ENCODE data around the gene SH3BGRL2.
"Not testable (repeated sequence)": the region's sequence is repeated elsewhere in the genome, so short reads cannot be mapped to it uniquely, and the experiment has no call there.

SH3BGRL2 gene

DNA sequence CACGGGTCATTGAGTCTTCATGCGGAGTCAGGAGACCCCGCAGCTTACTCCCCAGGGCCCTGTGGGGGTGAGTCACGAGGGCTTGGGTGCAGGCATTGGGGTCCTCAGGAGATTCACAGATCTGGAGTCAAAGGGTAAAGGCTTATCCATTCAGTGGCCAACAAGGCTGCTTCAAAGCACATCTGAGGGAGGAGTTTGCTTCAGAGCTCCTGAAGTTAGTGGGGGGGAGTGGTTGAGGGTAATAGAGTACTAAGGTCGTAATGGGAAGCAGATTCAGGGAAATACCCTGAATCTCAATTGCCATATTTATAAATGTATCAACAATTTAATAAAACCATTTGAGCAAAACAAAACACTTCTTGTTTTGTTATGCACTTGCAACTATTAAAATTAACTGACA lies 37.3 kb downstream of the SH3BGRL2 start:
- H3K9me3 ChIP-seq (ENCODE audit: control insufficient read depth in 2 of 2, low read length in 2 of 2), result no peaks in the 10 kb centered on the region
- H3K9ac ChIP-seq (ENCODE audit: low read depth in 1 of 2, low read length in 2 of 2), result peak overlapping the region in 1 of 2 donors; percentile 27
- H3K4me1 ChIP-seq (ENCODE audit: control insufficient read depth in 2 of 2, insufficient read depth in 2 of 2, low read length in 2 of 2), result peaks cover 3 to 48% of the 10 kb centered on the region in 2 donors
- H3K27me3 ChIP-seq (ENCODE audit: control insufficient read depth in 2 of 2, insufficient read depth in 2 of 2, low read length in 2 of 2), result no peaks in the 10 kb centered on the region
- H3K36me3 ChIP-seq (ENCODE audit: control insufficient read depth in 2 of 2, insufficient read depth in 2 of 2, low read length in 2 of 2), result no peaks in the 10 kb centered on the region
- no peak overlapping the region for H3K4me3 ChIP-seq (ENCODE audit: low read length in 2 of 2)
- H3K27ac ChIP-seq (ENCODE audit: low read depth in 2 of 2, low read length in 2 of 2), result peak overlapping the region; percentile 49 to 55

DNA sequence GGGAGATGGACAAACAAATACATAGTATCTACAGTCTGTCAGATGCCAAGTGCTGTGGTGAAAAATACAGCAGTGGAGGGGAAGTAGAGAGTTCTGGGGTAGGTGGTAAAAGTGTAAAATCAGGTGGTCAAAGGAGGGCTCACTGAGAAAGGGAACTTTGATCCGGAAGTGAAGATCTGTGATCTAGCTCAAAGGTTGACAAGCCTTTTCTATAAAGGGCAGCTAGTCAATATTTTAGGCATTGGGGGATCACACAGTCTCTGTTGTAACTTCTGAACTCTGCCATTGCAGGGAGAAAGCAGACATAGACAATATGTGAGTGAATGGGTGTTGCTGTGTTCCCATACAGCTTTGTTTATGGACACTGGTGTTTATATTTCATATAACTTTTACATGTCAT lies 38.6 kb downstream of the SH3BGRL2 start:
- no peaks in the 10 kb centered on the region for H3K27me3 ChIP-seq (ENCODE audit: control insufficient read depth in 2 of 2, insufficient read depth in 2 of 2, low read length in 2 of 2)
- peak overlapping the region; percentile 39 to 40 for H3K27ac ChIP-seq (ENCODE audit: low read depth in 2 of 2, low read length in 2 of 2)
- peaks cover 0 to 10% of the 10 kb centered on the region in 2 donors for H3K36me3 ChIP-seq (ENCODE audit: control insufficient read depth in 2 of 2, insufficient read depth in 2 of 2, low read length in 2 of 2)
- peaks cover 3 to 40% of the 10 kb centered on the region in 2 donors for H3K4me1 ChIP-seq (ENCODE audit: control insufficient read depth in 2 of 2, insufficient read depth in 2 of 2, low read length in 2 of 2)
- H3K9me3 ChIP-seq (ENCODE audit: control insufficient read depth in 2 of 2, low read length in 2 of 2), result no peaks in the 10 kb centered on the region
- no peak overlapping the region for H3K4me3 ChIP-seq (ENCODE audit: low read length in 2 of 2)
- H3K9ac ChIP-seq (ENCODE audit: low read depth in 1 of 2, low read length in 2 of 2), result peak overlapping the region in 1 of 2 donors; percentile 2

DNA sequence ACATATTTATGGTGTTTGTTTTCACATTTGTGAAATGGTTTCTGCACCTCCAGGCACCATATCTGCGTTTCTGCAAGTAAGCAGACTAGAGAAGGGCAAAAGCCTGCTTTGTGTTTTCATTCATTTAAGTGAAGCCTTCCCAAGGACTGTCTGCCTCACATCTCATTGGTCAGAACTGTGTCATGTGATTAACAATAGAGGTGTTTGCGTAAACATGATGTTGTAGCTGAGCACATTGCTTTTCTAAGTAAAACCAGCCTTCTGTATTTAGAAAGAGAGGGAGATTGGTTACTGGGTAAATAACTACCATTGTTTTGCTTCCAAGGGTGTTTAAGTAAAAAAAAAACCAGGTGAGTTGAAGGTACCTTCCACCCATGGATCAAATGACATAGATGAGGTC lies 39.7 kb downstream of the SH3BGRL2 start:
- Histone ChIP-seq H3K27ac (ENCODE audit: low read depth in 2 of 2, low read length in 2 of 2) (peak overlapping the region; percentile 84 to 91), H3K27me3 (ENCODE audit: control insufficient read depth in 2 of 2, insufficient read depth in 2 of 2, low read length in 2 of 2) (no peaks in the 10 kb centered on the region), H3K4me1 (ENCODE audit: control insufficient read depth in 2 of 2, insufficient read depth in 2 of 2, low read length in 2 of 2) (peaks cover 3 to 40% of the 10 kb centered on the region in 2 donors), H3K36me3 (ENCODE audit: control insufficient read depth in 2 of 2, insufficient read depth in 2 of 2, low read length in 2 of 2) (peaks cover 2 to 10% of the 10 kb centered on the region in 2 donors), H3K4me3 (ENCODE audit: low read length in 2 of 2) (peak overlapping the region in 1 of 2 donors; percentile 24), H3K9ac (ENCODE audit: low read depth in 1 of 2, low read length in 2 of 2) (no peak overlapping the region), H3K9me3 (ENCODE audit: control insufficient read depth in 2 of 2, low read length in 2 of 2) (no peaks in the 10 kb centered on the region)

DNA sequence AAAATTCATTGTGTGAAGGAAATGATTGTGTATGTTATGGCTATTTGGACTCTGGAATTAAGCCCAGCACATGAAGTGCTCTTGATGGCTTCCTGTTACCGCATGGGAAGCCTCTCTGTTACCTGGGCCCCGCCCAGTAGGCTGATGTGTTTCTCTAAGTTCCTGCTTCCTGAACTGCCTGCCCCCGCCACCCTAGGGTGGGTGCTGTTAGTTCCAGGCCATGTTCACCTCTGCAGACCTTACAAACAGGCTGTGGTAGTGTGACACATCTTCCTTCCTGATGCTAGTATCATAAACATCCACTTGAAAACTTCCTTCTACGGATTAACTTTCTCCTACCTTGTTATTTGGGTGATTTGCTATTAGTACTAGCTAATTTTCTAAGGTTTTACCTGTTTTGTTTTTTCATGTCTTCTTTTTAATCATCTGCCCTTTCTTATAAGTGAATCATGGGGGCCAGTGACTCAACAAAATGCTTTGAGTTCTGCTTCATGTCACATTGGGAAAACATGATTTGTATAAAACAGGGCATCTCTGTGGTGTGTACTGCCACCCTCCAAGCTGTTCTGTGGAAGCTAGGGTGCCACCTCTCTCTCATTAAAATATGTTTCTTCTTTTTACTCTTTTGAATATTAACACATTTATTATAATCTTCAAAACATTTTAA lies 40.6 kb downstream of the SH3BGRL2 start:
- Histone ChIP-seq H3K36me3 (ENCODE audit: control insufficient read depth in 2 of 2, insufficient read depth in 2 of 2, low read length in 2 of 2) (peaks cover 5 to 10% of the 10 kb centered on the region in 2 donors), H3K4me1 (ENCODE audit: control insufficient read depth in 2 of 2, insufficient read depth in 2 of 2, low read length in 2 of 2) (peaks cover 3 to 40% of the 10 kb centered on the region in 2 donors), H3K9me3 (ENCODE audit: control insufficient read depth in 2 of 2, low read length in 2 of 2) (no peaks in the 10 kb centered on the region), H3K9ac (ENCODE audit: low read depth in 1 of 2, low read length in 2 of 2) (peak overlapping the region in 1 of 2 donors; percentile 64), H3K27ac (ENCODE audit: low read depth in 2 of 2, low read length in 2 of 2) (peak overlapping the region; percentile 84 to 91), H3K27me3 (ENCODE audit: control insufficient read depth in 2 of 2, insufficient read depth in 2 of 2, low read length in 2 of 2) (no peaks in the 10 kb centered on the region), H3K4me3 (ENCODE audit: low read length in 2 of 2) (no peak overlapping the region)

DNA sequence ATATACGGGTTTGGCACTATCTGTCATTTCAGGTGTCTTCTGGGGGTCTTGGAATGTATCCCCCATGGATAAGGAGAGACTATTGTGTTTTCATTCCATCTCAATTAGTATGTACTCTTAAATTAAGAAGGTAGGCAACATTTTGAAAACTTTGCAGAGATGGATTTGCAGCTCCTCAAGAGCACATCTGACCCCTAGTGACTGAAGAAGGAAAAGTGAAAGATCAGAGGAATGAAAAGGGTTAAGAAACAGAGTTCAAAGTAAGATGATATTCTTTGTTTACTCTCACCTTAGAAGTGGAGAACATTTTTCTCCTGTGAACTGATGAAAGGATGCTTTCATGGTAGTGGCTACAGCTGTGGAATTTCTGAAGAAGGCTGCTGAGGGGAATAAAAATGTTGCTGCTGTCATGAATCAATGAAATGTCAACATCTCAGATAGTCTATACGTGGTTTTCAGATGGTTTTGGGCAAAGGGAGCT lies 41.5 kb downstream of the SH3BGRL2 start:
- peak overlapping the region; percentile 84 to 91 for H3K27ac ChIP-seq (ENCODE audit: low read depth in 2 of 2, low read length in 2 of 2)
- H3K27me3 ChIP-seq (ENCODE audit: control insufficient read depth in 2 of 2, insufficient read depth in 2 of 2, low read length in 2 of 2), result no peaks in the 10 kb centered on the region
- H3K4me1 ChIP-seq (ENCODE audit: control insufficient read depth in 2 of 2, insufficient read depth in 2 of 2, low read length in 2 of 2), result peaks cover 3 to 40% of the 10 kb centered on the region in 2 donors

DNA sequence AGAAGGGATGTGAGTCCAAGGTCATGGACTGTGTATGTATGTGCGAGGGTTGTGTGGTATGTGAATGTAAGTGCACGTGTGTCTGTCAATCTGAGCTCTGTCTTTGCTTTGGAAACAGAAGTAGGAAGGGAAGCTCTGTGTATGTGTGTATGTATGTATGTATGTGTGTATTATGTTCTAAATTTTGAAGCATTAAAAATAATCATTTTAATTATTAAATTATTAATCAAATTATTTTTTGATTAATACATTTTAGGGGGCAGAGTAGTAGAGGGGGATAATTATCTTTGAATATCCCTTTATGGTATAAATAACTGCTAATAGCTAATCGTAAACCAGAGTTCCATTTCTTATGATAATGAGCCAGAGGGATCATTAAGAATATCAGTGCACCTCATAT lies 42.8 kb downstream of the SH3BGRL2 start:
- Histone ChIP-seq H3K9me3 (ENCODE audit: control insufficient read depth in 2 of 2, low read length in 2 of 2) (no peaks in the 10 kb centered on the region), H3K4me1 (ENCODE audit: control insufficient read depth in 2 of 2, insufficient read depth in 2 of 2, low read length in 2 of 2) (peaks cover 0 to 32% of the 10 kb centered on the region in 2 donors), H3K9ac (ENCODE audit: low read depth in 1 of 2, low read length in 2 of 2) (no peak overlapping the region), H3K27me3 (ENCODE audit: control insufficient read depth in 2 of 2, insufficient read depth in 2 of 2, low read length in 2 of 2) (no peaks in the 10 kb centered on the region), H3K4me3 (ENCODE audit: low read length in 2 of 2) (no peak overlapping the region), H3K27ac (ENCODE audit: low read depth in 2 of 2, low read length in 2 of 2) (no peak overlapping the region), H3K36me3 (ENCODE audit: control insufficient read depth in 2 of 2, insufficient read depth in 2 of 2, low read length in 2 of 2) (peaks cover 5 to 10% of the 10 kb centered on the region in 2 donors)

More for the DNA sequence above, 41.5 kb downstream of the SH3BGRL2 start:
- no peaks in the 10 kb centered on the region for H3K9me3 ChIP-seq (ENCODE audit: control insufficient read depth in 2 of 2, low read length in 2 of 2)
- no peak overlapping the region for H3K4me3 ChIP-seq (ENCODE audit: low read length in 2 of 2)
- peak overlapping the region in 1 of 2 donors; percentile 64 for H3K9ac ChIP-seq (ENCODE audit: low read depth in 1 of 2, low read length in 2 of 2)
- H3K36me3 ChIP-seq (ENCODE audit: control insufficient read depth in 2 of 2, insufficient read depth in 2 of 2, low read length in 2 of 2), result peaks cover 5 to 10% of the 10 kb centered on the region in 2 donors

DNA sequence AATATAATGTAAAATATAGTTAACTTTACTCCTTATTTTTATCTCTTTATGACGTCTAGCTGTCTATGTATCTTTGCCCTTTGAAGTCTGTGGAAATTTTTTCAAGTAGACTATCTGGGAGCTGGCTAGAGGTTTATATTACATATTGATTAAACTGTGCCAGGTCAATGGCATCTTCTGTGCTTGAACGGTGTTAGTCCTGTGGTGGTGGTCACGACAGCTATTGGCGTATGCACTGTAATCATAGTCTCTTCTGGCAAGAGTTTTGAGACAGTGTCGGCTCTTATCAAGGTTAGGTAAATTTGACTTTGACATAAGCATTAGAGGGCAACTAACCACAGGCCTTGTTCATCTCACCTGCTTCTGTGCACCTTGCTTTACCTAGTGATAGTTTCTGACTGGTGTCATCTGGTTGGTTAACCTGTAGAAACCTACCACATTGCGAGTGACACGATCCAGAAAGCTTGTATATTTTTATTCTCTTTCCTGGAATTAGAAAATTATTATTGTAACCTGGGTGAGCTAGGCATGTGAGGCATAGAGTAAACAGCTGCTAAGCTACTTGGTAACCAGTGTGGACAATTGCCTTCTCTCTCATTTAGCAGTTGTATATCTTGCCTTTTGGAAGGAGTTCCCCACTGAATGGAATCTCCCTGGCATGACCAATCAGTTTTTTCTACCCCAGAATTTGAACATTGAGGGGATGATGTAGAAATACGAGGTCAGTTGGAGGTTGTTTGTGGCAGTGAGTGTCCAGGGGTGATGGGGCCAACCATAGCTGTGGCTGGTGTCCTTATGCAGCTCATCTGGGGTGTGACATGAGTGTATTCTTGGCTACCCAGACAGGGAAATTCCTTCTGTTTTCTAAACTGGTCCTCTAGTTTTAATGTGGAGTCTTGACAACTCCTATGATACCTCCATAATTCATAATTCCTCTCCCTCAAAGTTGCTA lies 45.9 kb downstream of the SH3BGRL2 start:
- H3K36me3 ChIP-seq (ENCODE audit: control insufficient read depth in 2 of 2, insufficient read depth in 2 of 2, low read length in 2 of 2), result peaks cover 5 to 13% of the 10 kb centered on the region in 2 donors
- no peak overlapping the region for H3K9ac ChIP-seq (ENCODE audit: low read depth in 1 of 2, low read length in 2 of 2)
- H3K27ac ChIP-seq (ENCODE audit: low read depth in 2 of 2, low read length in 2 of 2), result no peak overlapping the region
- no peaks in the 10 kb centered on the region for H3K9me3 ChIP-seq (ENCODE audit: control insufficient read depth in 2 of 2, low read length in 2 of 2)
- no peaks in the 10 kb centered on the region for H3K27me3 ChIP-seq (ENCODE audit: control insufficient read depth in 2 of 2, insufficient read depth in 2 of 2, low read length in 2 of 2)
- no peak overlapping the region for H3K4me3 ChIP-seq (ENCODE audit: low read length in 2 of 2)
- H3K4me1 ChIP-seq (ENCODE audit: control insufficient read depth in 2 of 2, insufficient read depth in 2 of 2, low read length in 2 of 2), result peaks cover 0 to 9% of the 10 kb centered on the region in 2 donors

DNA sequence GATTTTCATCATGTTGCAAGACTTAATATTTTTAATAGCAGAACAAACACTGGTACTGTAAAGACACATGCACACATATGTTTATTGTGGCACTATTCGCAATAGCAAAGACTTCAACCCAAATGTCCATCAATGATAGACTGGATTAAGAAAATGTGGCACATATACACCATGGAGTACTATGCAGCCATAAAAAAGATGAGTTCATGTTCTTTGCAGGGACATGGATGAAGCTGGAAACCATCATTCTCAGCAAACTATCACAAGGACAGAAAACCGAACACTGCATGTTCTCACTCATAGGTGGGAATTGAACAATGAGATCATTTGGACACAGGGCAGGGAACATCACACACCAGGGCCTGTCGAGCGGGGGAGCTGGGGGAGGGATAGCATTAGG lies 51.6 kb downstream of the SH3BGRL2 start:
- not testable (repeated sequence) for H3K4me1 ChIP-seq (ENCODE audit: control insufficient read depth in 2 of 2, insufficient read depth in 2 of 2, low read length in 2 of 2); H3K27me3 ChIP-seq (ENCODE audit: control insufficient read depth in 2 of 2, insufficient read depth in 2 of 2, low read length in 2 of 2); H3K36me3 ChIP-seq (ENCODE audit: control insufficient read depth in 2 of 2, insufficient read depth in 2 of 2, low read length in 2 of 2); H3K27ac ChIP-seq (ENCODE audit: low read depth in 2 of 2, low read length in 2 of 2); H3K9me3 ChIP-seq (ENCODE audit: control insufficient read depth in 2 of 2, low read length in 2 of 2); H3K9ac ChIP-seq (ENCODE audit: low read depth in 1 of 2, low read length in 2 of 2); H3K4me3 ChIP-seq (ENCODE audit: low read length in 2 of 2)

DNA sequence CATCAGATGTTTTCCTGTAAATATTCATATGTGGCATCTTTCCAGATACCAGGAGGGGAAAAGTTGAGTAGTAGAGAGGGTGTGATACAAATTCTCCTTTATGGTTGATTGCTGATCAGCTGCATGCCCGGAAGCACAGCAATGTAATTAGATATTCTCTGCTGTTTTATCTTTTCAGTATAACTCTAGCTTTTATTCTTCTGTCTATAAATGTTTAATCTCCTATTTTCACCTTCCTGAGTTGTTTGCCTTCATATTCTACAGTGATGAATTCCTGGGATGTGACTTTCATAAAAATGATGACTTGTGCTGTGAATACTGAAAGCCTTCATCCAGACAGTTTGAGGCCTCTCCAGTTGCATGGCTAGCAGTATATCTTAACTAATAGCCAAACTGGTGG lies 53.7 kb downstream of the SH3BGRL2 start:
- Histone ChIP-seq H3K36me3 (ENCODE audit: control insufficient read depth in 2 of 2, insufficient read depth in 2 of 2, low read length in 2 of 2) (peaks cover 0 to 3% of the 10 kb centered on the region in 2 donors), H3K4me3 (ENCODE audit: low read length in 2 of 2) (no peak overlapping the region), H3K27ac (ENCODE audit: low read depth in 2 of 2, low read length in 2 of 2) (no peak overlapping the region), H3K4me1 (ENCODE audit: control insufficient read depth in 2 of 2, insufficient read depth in 2 of 2, low read length in 2 of 2) (peaks cover 10 to 12% of the 10 kb centered on the region in 2 donors), H3K27me3 (ENCODE audit: control insufficient read depth in 2 of 2, insufficient read depth in 2 of 2, low read length in 2 of 2) (no peaks in the 10 kb centered on the region), H3K9ac (ENCODE audit: low read depth in 1 of 2, low read length in 2 of 2) (no peak overlapping the region), H3K9me3 (ENCODE audit: control insufficient read depth in 2 of 2, low read length in 2 of 2) (no peaks in the 10 kb centered on the region)
